IPS-NIHi7 (cell line): ENCODE results near the gene IZUMO2.
"Not testable (repeated sequence)": the region's sequence is repeated elsewhere in the genome, so short reads cannot be mapped to it uniquely, and the experiment has no call there.

ENCODE experiments used
- DNase-seq: peaks from one replicate; pipeline ENCODE4 v3.0.0; 2012; ENCODE audit warnings: mixed read lengths; ENCODE audit errors: extremely low spot score

Gene IZUMO2

DNA sequence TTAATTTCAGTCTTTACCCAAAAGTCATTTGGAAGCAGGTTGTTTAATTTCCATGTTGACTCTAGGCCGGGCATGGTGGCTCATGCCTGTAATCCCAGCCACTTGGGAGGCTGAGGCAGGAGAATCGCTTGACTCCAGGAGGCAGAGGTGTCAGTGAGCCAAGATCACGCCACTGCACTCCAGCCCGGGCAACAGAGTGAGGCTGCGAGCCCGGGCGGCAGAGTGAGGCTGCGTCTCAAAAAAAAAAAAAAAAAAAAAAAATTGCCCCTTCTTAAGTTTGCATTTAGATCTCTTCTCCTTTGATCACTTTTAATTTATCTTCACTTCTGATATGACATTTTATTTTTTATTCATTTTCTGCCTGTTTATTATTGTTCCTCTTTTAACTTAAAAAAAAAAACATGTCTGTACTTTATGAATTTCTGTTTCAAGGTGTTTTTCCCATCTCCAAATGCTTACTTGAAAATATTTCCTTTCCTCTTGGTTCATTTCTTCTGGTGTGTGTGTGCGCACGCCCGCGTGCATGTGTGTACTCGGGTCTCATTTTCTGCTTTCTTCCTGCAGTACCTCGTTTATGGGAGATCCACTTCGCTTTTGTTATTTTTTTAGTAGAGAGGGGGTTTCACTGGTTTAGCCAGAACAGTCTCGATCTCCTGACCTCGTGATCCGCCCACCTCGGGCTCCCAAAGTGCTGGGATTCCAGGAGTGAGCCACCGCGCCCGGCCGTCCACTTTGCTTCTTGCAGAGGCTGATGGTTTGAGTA, 26.3 kb downstream of the IZUMO2 start:
- not testable (repeated sequence) for DNase-seq

DNA sequence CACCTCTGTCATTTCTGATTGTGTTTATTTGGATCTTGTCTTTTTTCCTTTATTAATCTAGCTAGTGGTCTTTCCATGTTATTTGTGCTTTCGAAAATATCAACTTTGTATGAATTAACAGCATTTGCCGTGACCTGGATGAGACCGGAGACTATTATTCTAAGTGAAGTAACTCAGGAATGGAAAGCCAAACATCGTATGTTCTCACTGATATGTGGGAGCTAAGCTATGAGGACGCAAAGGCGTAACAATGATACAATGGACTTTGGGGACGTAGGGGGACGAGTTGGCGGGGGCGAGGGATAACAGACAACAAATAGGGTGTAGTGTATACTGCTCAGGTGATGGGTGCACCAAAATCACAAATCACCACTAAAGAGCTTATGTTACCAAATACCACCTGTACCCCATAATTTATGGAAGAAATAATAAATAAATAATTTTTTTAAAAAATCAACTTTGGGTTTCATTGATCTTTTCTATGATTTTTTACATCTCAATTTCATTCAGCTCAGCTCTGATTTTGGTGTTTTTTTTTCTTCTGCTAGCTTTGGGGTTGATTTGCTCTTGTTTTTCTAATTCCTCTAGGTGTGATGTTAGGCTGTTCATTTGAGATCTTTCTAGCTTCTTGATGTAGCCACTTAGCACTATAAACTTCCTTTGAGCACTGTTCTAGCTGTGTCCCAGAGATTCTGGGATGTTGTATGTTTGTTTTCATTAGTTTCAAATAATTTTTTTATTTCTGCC, 27.1 kb downstream of the IZUMO2 start:
- not testable (repeated sequence) for DNase-seq

DNA sequence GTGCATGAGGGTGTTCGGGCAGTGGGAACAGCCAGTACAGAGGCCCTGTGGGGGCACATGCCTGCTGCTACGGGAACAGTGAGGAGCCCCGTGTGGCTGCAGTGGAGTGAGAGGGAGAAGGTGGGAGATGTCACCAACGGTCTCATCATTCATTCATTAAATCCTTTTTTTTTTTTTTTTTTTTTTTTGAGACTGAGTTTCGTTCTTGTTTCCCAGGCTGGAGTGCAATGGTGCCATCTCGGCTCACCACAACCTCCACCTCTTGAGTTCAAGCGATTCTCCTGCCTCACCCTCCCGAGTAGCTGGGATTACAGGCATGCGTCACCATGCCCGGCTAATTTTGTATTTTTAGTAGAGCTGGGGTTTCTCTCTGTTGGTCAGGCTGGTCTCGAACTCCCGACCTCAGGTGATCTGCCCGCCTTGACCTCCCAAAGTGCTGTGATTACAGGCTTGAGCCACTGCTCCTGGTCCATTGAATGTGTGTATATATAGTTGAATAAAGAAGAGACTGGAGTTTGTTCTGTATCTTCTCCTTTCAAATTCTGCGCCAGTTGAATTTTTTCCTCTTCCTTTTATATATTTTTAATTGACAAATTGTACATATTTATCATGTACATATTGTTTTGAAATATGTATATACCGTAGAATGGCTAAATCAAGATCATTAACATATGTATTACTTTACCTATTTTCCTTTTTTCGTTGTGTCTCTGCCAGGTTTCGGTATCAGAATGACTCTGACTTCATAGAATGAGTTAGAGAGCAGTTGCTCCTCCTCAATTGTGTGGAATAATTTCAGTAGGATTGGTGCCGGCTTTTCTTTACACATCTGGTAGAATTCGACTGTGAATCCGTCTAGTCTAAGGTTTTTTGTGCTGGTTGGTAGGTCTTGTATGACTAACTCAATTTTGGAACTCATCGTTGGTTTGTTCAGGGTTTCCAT, 28.0 kb downstream of the IZUMO2 start:
- not testable (repeated sequence) for DNase-seq

DNA sequence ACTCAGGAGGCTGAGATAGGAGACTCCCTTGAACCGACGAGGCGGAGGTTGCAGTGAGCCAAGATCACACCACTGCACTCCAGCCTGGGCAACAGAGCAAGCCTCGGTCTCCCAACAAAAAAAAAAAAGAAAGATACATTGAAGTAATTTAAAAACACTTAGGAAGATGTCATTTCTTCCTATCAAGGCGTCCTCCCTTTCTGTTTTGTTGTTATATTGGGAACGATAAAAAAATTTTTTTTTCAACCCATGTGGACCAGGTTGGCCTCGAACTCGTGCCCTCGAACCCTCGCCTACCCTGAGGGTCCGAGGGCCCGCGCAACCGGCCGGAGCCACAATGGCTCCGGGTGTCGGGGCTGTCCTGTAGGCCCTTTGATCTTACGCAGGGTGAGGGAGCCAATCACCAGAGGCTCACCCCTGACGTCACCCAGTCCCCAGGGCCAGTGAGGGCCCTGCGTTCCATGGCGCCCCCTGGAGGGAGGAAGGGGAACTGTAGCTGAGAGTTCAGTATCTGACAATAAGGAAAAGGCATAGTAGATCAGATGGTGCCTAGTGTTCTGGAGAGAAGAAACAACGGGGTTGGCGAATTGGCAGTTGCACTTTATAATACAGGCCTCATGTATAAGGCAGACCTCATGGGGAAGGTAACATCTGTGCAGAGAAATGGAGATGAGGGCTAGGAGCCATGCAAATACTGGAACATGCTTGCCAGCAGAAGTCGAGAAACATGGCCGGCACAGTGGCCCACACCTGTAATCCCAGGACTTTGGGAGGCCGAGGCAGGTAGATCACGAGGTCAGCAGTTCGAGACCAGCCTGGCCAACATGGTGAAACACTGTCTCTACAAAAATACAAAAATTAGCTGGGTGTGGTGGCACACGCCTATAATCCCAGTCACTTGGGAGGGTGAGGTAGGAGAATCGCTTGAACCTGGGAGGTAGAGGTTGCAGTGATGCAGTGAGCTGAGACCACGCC, 29.3 kb downstream of the IZUMO2 start:
- DNase-seq, result not testable (repeated sequence)

DNA sequence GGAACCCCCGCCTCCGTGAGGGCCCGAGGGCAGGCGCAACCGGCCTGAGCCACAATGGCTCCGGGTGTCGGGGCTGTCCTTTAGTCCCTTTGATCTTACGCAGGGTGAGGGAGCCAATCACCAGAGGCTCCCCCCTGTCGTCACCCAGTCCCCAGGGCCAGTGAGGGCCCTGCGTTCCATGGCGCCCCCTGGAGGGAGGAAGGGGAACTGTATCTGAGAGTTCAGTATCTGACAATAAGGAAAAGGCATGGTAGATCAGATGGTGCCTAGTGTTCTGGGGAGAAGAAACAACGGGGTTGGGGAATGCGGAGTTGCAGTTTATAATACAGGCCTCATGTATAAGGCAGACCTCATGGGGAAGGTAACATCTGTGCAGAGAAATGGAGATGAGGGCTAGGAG, 59.1 kb downstream of the IZUMO2 start:
- DNase-seq, result not testable (repeated sequence)

DNA sequence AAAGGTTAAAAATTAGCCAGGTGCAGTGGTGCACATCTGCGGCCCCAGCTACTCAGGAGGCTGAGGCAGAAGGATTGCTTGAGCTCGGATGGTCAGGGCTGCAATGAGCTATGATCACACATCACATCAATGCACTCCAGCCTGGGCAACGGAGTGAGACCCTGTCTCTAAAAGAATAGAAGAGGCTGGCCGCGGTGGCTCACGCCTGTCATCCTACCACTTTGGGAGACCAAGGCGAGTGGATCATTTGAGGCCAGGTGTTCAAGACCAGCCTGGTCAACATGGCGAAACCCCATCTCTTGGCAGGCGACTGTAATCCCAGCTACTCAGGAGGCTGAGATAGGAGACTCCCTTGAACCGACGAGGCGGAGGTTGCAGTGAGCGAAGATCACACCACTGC, 59.7 kb downstream of the IZUMO2 start:
- not testable (repeated sequence) for DNase-seq
